ENCODE measurements around the gene LAMB2. TPM values are rescaled to one million over a fixed set of nuclear protein-coding genes. Genes with fewer than 3 reads are reported as not detected.
A peak's percentile ranks its signal among the peaks of the same experiment; 100 is the strongest.

The LAMB2 gene
- total and polyA plus RNA-seq, 2 donors (not counting 1 experiment from before 2014, with no cell fraction given): 0.67 to 0.74 TPM

GRCh38 chr3:49166752-49167556 lies 34.1 kb upstream of the LAMB2 start:
- Histone ChIP-seq H2AFZ (ENCODE audit: insufficient read depth, low read depth, low read length, poor library complexity, severe bottlenecking) (peak overlapping the region; percentile 91), H3K4me2 (replicated peaks; ENCODE audit: low read depth, low read length, poor library complexity, severe bottlenecking) (peak overlapping the region; percentile 98), H3K9me3 (ENCODE audit: control extremely low read depth in 1 of 3, control insufficient read depth in 2 of 3, insufficient read depth in 1 of 3, low read length in 2 of 3) (peaks cover 0 to 12% (median 4%) of the 10 kb centered on the region in 3 donors), H3K27me3 (replicated peaks in 1 of 4; ENCODE audit: control extremely low read depth in 1 of 4, control insufficient read depth in 3 of 4, insufficient read depth in 4 of 4, low read length in 3 of 4) (peaks cover 0 to 7% (median 1%) of the 10 kb centered on the region in 4 experiments), H3K36me3 (replicated peaks in 1 of 2; ENCODE audit: control extremely low read depth in 1 of 2, control insufficient read depth in 1 of 2, extremely low read depth in 1 of 2, insufficient read depth in 2 of 2, low read length in 1 of 2) (peaks cover 3 to 18% of the 10 kb centered on the region in 2 experiments), H3K27ac (ENCODE audit: low read length in 2 of 2) (no peak overlapping the region), H3K4me1 (ENCODE audit: control insufficient read depth in 2 of 2, insufficient read depth in 2 of 2, low read length in 2 of 2) (peaks cover 32 to 39% of the 10 kb centered on the region in 2 donors), H3K9ac (ENCODE audit: low read length) (peak overlapping the region; percentile 91), H4K20me1 (ENCODE audit: control insufficient read depth, insufficient read depth, low read length, poor library complexity, severe bottlenecking) (peaks cover 7% of the 10 kb centered on the region), H3K4me3 (ENCODE audit: control extremely low read depth in 1 of 5, extremely low read depth in 1 of 5, insufficient read depth in 1 of 5, low read depth in 2 of 5, low read length in 4 of 5) (peak overlapping the region in 4 of 5 experiments; percentile 42 to 97 (median 86)), H3K79me2 (ENCODE audit: control insufficient read depth, insufficient read depth, low read length) (peaks cover 25% of the 10 kb centered on the region)
- ATAC-seq (ENCODE audit: low read depth): no peak
- Mint-ChIP-seq H3K4me1 (peaks cover 28% of the 10 kb centered on the region), H3K9me3 (ENCODE audit: insufficient read depth) (no peaks in the 10 kb centered on the region), H3K4me3 (peak overlapping the region; percentile 90), H3K27ac (peak overlapping the region; percentile 94), H3K27me3 (peaks cover 7% of the 10 kb centered on the region)
- CTCF ChIA-PET: interaction anchor here (0.5 to 1.5 kb wide), 3 partner anchors 11 to 282 kb away, joined by 3 to 4 read pairs (median 3); partner anchors contain the start of gene NICN1
- WGBS (ENCODE audit: insufficient coverage): 98% methylated on average over 4 of the region's 6 CpGs
- no peak for TF ChIP-seq CTCF (IDR thresholded peaks at IDR 0.05)
- POLR2A ChIA-PET: no interaction called here
- intact Hi-C loops (cut with micrococcal nuclease): loop anchor here (1.0 to 2.0 kb wide), 2 partner anchors 46 to 63 kb away; partner anchors contain the start of genes QARS1 and USP19
- no peak for DNase-seq

Data from B cell (primary cell).